Neural cell (in vitro differentiated cells): ENCODE data around the gene SLC27A6. TPM values are rescaled to one million over a fixed set of nuclear protein-coding genes. Genes with fewer than 3 reads are reported as not detected.

Experiments
- H2AFZ ChIP-seq: fragments of 200-600, 300-800 bp; sonication (generic), shearing (Covaris generic); 2 replicates; pipeline ENCODE4 v1.6.0; 2014; ENCODE audit warnings: low read depth, mild to moderate bottlenecking, antibody characterized with exemption, low read length, moderate library complexity
- H3F3A ChIP-seq: fragments of 200-600 bp; shearing (Covaris generic); 2 replicates; pipeline ENCODE4 v1.6.1; 2016; ENCODE audit warnings: mild to moderate bottlenecking, moderate library complexity, mixed read lengths, antibody characterized with exemption, low read length; ENCODE audit not compliant: insufficient read depth, poor library complexity, severe bottlenecking
- H3K27ac ChIP-seq: fragments of 200-600, 300-800 bp; sonication (generic), shearing (Covaris generic); 2 replicates; pipeline ENCODE4 v1.5.1; 2014; ENCODE audit warnings: mild to moderate bottlenecking, low read length, moderate library complexity
- H3K27me3 ChIP-seq: fragments of 300-800, 200-600 bp; sonication (generic), shearing (Covaris generic); 2 replicates; pipeline ENCODE4 v1.6.0; 2014; ENCODE audit warnings: mild to moderate bottlenecking, low read depth, low read length, moderate library complexity; ENCODE audit not compliant: insufficient read depth
- H3K36me3 ChIP-seq: fragments of 300-800, 200-600 bp; sonication (generic), shearing (Covaris generic); 2 replicates; pipeline ENCODE4 v1.5.1; 2014; ENCODE audit warnings: mild to moderate bottlenecking, antibody characterized with exemption, low read length, moderate library complexity; ENCODE audit not compliant: insufficient read depth
- H3K4me2 ChIP-seq: fragments of 300-800, 200-600 bp; sonication (generic), shearing (Covaris generic); 2 replicates; pipeline ENCODE4 v1.6.0; 2014; ENCODE audit warnings: mild to moderate bottlenecking, low read length
- H3K4me3 ChIP-seq: fragments of 300-800, 200-600 bp; sonication (generic), shearing (Covaris generic); 2 replicates; pipeline ENCODE4 v1.5.1; 2014; ENCODE audit warnings: mild to moderate bottlenecking, low read length, moderate library complexity
- H3K79me2 ChIP-seq: fragments of 200-600 bp; shearing (Covaris generic); replicated peaks from 2 replicates; pipeline ENCODE4 v1.6.0; 2014; ENCODE audit warnings: mild to moderate bottlenecking, low read length, moderate library complexity; ENCODE audit not compliant: insufficient read depth
- H3K9ac ChIP-seq: fragments of 300-800, 200-600 bp; sonication (generic), shearing (Covaris generic); 2 replicates; pipeline ENCODE4 v1.6.1; 2016; ENCODE audit warnings: mild to moderate bottlenecking, low read length, mixed read lengths
- H3K9me2 ChIP-seq: fragments of 200-600 bp; shearing (Covaris generic); 2 replicates; pipeline ENCODE4 v1.6.1; 2016; ENCODE audit warnings: mild to moderate bottlenecking, low read length, mixed read lengths; ENCODE audit not compliant: insufficient read depth
- H3K9me3 ChIP-seq: fragments of 200-600, 300-800 bp; sonication (generic), shearing (Covaris generic); 2 replicates; pipeline ENCODE4 v1.6.1; 2016; ENCODE audit warnings: mild to moderate bottlenecking, mixed run types, low read length, moderate library complexity, mixed read lengths
- H4K20me1 ChIP-seq: fragments of 200-600 bp; shearing (Covaris generic); 2 replicates; pipeline ENCODE4 v1.6.1; 2016; ENCODE audit warnings: mild to moderate bottlenecking, mixed run types; ENCODE audit not compliant: insufficient read depth
- EP300 ChIP-seq: fragments of 450-650 bp; conservative IDR thresholded peaks from 2 replicates; pipeline ENCODE4 v1.6.1; 2014; ENCODE audit warnings: antibody characterized with exemption, mild to moderate bottlenecking, moderate library complexity; ENCODE audit not compliant: poor library complexity, severe bottlenecking
- EZH2 ChIP-seq: fragments of 200-600, 300-800 bp; shearing (Covaris generic), sonication (generic); IDR thresholded peaks from 2 replicates; pipeline ENCODE4 v1.6.1; 2014; ENCODE audit warnings: antibody characterized with exemption, low read length, borderline replicate concordance, mild to moderate bottlenecking; ENCODE audit not compliant: insufficient read depth, poor library complexity, severe bottlenecking
- MXI1 ChIP-seq: fragments of 450-650 bp; conservative IDR thresholded peaks from 2 replicates; pipeline ENCODE4 v1.6.1; 2014; ENCODE audit warnings: antibody characterized with exemption, mild to moderate bottlenecking; ENCODE audit not compliant: poor library complexity, severe bottlenecking
- POLR2AphosphoS5 ChIP-seq: IDR thresholded peaks from 2 replicates; pipeline ENCODE4 v1.6.1; 2012
- RAD21 ChIP-seq: fragments of 450-650 bp; conservative IDR thresholded peaks from 2 replicates; pipeline ENCODE4 v1.6.1; 2014; ENCODE audit warnings: antibody characterized with exemption, mild to moderate bottlenecking, moderate library complexity
- SMC3 ChIP-seq: fragments of 450-650 bp; conservative IDR thresholded peaks from 2 replicates; pipeline ENCODE4 v1.6.1; 2014; ENCODE audit warnings: antibody characterized with exemption, mild to moderate bottlenecking, moderate library complexity; ENCODE audit not compliant: poor library complexity
- TAF1 ChIP-seq: IDR thresholded peaks from 2 replicates; pipeline ENCODE4 v1.6.1; 2012; ENCODE audit warnings: low read depth
- polyA plus RNA-seq: library from polyadenylated mRNA; depleted of rRNA; stranded (reverse); fragments of >200 nt; gene quantifications from 2 replicates; pipeline ENCODE4 v1.2.3, GENCODE V29; 2014
- TF ChIP-seq, protein P1 (sequence below): fragments of 450-650 bp; IDR thresholded peaks from 2 replicates; pipeline ENCODE4 v1.5.1; 2014; ENCODE audit warnings: antibody characterized with exemption, mild to moderate bottlenecking, moderate library complexity; ENCODE audit not compliant: poor library complexity, severe bottlenecking
- TF ChIP-seq, protein P2 (sequence below): IDR thresholded peaks from 2 replicates; pipeline ENCODE4 v1.6.1; 2012; ENCODE audit warnings: borderline replicate concordance

The SLC27A6 gene
- polyA plus RNA-seq, 1 donor from 2014 or later: 0.37 TPM

DNA sequence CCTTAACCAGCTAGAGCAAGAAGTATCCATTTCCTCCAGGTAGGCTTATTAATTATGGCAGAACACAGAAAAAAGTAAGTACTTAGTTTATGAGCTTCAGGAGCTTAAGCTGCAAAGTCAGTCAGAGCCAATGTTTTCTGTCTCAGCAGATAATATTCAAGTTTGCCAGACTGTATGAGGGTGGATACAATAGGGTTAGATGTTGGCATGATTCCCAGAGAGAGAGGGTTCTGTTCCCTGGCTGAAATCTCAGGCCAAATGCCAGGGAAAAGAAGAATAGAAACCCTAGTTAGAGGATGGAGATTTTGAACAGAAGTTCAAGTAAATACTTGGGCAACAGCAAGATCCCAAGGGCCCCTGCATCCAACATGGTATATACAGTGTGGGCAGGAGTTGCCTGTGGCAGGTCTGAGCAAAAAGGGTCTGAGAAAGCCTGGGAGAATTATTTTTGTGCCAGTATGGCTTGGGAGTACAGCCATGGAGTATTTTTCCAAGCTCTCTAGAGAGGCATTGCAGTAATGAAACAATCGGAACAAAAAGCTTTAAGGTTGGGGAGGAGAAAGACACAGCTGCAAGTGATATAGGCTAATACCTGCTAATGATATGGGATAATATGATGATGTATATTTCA lies 98.3 kb downstream of the SLC27A6 start:
- Histone ChIP-seq H3K27ac (no peak overlapping the region), H3K79me2 (no peaks in the 10 kb centered on the region), H3K9me3 (no peaks in the 10 kb centered on the region), H3F3A (no peaks in the 10 kb centered on the region), H3K9ac (no peak overlapping the region), H2AFZ (no peak overlapping the region), H3K4me3 (no peak overlapping the region), H3K36me3 (no peaks in the 10 kb centered on the region), H3K9me2 (no peaks in the 10 kb centered on the region), H4K20me1 (no peaks in the 10 kb centered on the region), H3K27me3 (no peaks in the 10 kb centered on the region), H3K4me2 (no peak overlapping the region)
- no peak for TF ChIP-seq POLR2AphosphoS5
- TF ChIP-seq, protein P1, sequence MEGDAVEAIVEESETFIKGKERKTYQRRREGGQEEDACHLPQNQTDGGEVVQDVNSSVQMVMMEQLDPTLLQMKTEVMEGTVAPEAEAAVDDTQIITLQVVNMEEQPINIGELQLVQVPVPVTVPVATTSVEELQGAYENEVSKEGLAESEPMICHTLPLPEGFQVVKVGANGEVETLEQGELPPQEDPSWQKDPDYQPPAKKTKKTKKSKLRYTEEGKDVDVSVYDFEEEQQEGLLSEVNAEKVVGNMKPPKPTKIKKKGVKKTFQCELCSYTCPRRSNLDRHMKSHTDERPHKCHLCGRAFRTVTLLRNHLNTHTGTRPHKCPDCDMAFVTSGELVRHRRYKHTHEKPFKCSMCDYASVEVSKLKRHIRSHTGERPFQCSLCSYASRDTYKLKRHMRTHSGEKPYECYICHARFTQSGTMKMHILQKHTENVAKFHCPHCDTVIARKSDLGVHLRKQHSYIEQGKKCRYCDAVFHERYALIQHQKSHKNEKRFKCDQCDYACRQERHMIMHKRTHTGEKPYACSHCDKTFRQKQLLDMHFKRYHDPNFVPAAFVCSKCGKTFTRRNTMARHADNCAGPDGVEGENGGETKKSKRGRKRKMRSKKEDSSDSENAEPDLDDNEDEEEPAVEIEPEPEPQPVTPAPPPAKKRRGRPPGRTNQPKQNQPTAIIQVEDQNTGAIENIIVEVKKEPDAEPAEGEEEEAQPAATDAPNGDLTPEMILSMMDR: no peak
- TF ChIP-seq RAD21: no peak
- TF ChIP-seq SMC3: no peak
- no peak for TF ChIP-seq TAF1
- TF ChIP-seq, protein P2, sequence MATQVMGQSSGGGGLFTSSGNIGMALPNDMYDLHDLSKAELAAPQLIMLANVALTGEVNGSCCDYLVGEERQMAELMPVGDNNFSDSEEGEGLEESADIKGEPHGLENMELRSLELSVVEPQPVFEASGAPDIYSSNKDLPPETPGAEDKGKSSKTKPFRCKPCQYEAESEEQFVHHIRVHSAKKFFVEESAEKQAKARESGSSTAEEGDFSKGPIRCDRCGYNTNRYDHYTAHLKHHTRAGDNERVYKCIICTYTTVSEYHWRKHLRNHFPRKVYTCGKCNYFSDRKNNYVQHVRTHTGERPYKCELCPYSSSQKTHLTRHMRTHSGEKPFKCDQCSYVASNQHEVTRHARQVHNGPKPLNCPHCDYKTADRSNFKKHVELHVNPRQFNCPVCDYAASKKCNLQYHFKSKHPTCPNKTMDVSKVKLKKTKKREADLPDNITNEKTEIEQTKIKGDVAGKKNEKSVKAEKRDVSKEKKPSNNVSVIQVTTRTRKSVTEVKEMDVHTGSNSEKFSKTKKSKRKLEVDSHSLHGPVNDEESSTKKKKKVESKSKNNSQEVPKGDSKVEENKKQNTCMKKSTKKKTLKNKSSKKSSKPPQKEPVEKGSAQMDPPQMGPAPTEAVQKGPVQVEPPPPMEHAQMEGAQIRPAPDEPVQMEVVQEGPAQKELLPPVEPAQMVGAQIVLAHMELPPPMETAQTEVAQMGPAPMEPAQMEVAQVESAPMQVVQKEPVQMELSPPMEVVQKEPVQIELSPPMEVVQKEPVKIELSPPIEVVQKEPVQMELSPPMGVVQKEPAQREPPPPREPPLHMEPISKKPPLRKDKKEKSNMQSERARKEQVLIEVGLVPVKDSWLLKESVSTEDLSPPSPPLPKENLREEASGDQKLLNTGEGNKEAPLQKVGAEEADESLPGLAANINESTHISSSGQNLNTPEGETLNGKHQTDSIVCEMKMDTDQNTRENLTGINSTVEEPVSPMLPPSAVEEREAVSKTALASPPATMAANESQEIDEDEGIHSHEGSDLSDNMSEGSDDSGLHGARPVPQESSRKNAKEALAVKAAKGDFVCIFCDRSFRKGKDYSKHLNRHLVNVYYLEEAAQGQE: no peak
- TF ChIP-seq EZH2: no peak
- no peak for TF ChIP-seq EP300
- TF ChIP-seq MXI1: no peak

DNA sequence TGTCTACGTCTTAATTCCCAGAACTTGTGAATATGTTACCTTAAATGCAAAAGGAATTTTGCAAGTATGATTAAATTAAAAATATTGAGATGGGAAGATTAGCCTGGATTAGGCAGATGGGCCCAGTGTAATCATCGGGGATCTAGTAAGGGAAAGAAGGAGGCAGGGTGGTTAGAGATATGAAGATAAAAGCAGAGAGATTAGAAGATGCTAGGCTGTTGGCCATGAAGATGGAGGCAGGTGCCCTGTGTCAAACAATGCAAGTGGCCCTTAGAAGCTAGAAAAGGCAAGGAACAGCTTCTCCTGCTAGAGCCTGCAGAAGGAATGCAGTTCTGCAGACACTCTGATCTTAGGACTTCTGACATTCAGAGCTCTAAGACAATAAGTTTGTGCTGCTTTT lies 100.4 kb downstream of the SLC27A6 start:
- no peaks in the 10 kb centered on the region for H3K9me2 ChIP-seq
- no peaks in the 10 kb centered on the region for H3F3A ChIP-seq
- H3K9ac ChIP-seq: no peak overlapping the region
- H3K27me3 ChIP-seq: no peaks in the 10 kb centered on the region
- no peaks in the 10 kb centered on the region for H3K9me3 ChIP-seq
- H2AFZ ChIP-seq: no peak overlapping the region
- H3K4me2 ChIP-seq: no peak overlapping the region
- H3K27ac ChIP-seq: no peak overlapping the region
- TF ChIP-seq MXI1 (no peak), POLR2AphosphoS5 (no peak), TAF1 (no peak), RAD21 (no peak)
- TF ChIP-seq, protein P2: no peak
- no peak overlapping the region for H3K4me3 ChIP-seq
- no peaks in the 10 kb centered on the region for H3K36me3 ChIP-seq
- H3K79me2 ChIP-seq: no peaks in the 10 kb centered on the region
- H4K20me1 ChIP-seq: no peaks in the 10 kb centered on the region
